Lower leg skin (tissue), 4 donors: ENCODE measurements around the gene MRPL57. TPM values are rescaled to one million over a fixed set of nuclear protein-coding genes. Genes with fewer than 3 reads are reported as not detected.
"Not testable (repeated sequence)": the region's sequence is repeated elsewhere in the genome, so short reads cannot be mapped to it uniquely, and the experiment has no call there.

Experiments used
- DNase-seq, 2 donors: peaks; one replicate each; pipeline ENCODE4 v3.0.0-alpha.2; 2019; ENCODE audit warnings: low spot score in 2 of 2
- H3K4me3 ChIP-seq: fragments of 200-600 bp; sonication (generic); 2 replicates; pipeline ENCODE4 v1.5.1; 2017; ENCODE audit warnings: mild to moderate bottlenecking, low read depth; ENCODE audit not compliant: poor library complexity, severe bottlenecking
- CTCF ChIP-seq, 3 donors: fragments of 450-650 bp; IDR thresholded peaks; one replicate each; pipeline ENCODE4 v1.5.1; 2016; ENCODE audit warnings: antibody characterized with exemption in 3 of 3, mild to moderate bottlenecking in 3 of 3, moderate library complexity in 2 of 3
- POLR2A ChIP-seq, 2 donors: fragments of 450-650 bp; IDR thresholded peaks; one replicate each; pipeline ENCODE4 v1.6.1; 2016 to 2017; ENCODE audit warnings: antibody characterized with exemption in 2 of 2, mild to moderate bottlenecking in 1 of 2, moderate library complexity in 1 of 2
- WGBS, 2 donors: methylation state at CpG; one replicate each; pipeline ENCODE4 v1.1.5; 2018; 5-methylcytosine and 5-hydroxymethylcytosine counted together
- intact Hi-C: fragments of 100-400 bp; cut with DNase I; formaldehyde crosslinking; loops from one replicate; pipeline ENCODE4 v1.15.0; 2023; ENCODE audit warnings: low total_unique reads
- total RNA-seq, 4 donors: library from RNA; depleted of rRNA; stranded (reverse); fragments of >200 nt; gene quantifications; one replicate each; pipeline ENCODE4 v1.1.0, GENCODE V29; 2016

MRPL57 gene
- total RNA-seq, 4 donors from 2014 or later = 27.2 to 42.1 (median 29.8) TPM

GRCh38 chr13:21202767-21203531, 26.5 kb downstream of the MRPL57 start:
- H3K4me3 ChIP-seq = no peak overlapping the region
- intact Hi-C loops = no loop called here
- 70 to 73% methylated on average over 3 of the region's 3 CpGs for WGBS, 2 donors
- TF ChIP-seq POLR2A (IDR thresholded peaks at IDR 0.05) (no peak), CTCF (IDR thresholded peaks at IDR 0.05) (no peak)
- DNase-seq = no peak

- DNase-seq = peak in 1 of 2 donors; percentile 72
- 83 to 94% methylated on average over 3 of the region's 3 CpGs for WGBS, 2 donors
- intact Hi-C loops = no loop called here
- no peak for TF ChIP-seq CTCF (IDR thresholded peaks at IDR 0.05)
- no peak for TF ChIP-seq POLR2A (IDR thresholded peaks at IDR 0.05)
- no peak overlapping the region for H3K4me3 ChIP-seq
Observed at GRCh38 chr13:21208652-21209154, 32.2 kb downstream of the MRPL57 start.

GRCh38 chr13:21212138-21212775, 35.8 kb downstream of the MRPL57 start:
- WGBS, 2 donors = 86 to 87% methylated on average over 7 of the region's 7 CpGs
- no peak for TF ChIP-seq POLR2A (IDR thresholded peaks at IDR 0.05)
- no peak for TF ChIP-seq CTCF (IDR thresholded peaks at IDR 0.05)
- peak in 1 of 2 donors; percentile 65 for DNase-seq
- H3K4me3 ChIP-seq = no peak overlapping the region
- intact Hi-C loops = no loop called here

- peak in 1 of 2 donors; percentile 6 for DNase-seq
- H3K4me3 ChIP-seq, intact Hi-C loops: not testable (repeated sequence)
- WGBS, 2 donors = 84 to 87% methylated on average over 6 of the region's 6 CpGs
Observed at GRCh38 chr13:21215419-21215818, 39.0 kb downstream of the MRPL57 start.

- intact Hi-C loops = no loop called here
- 24 to 33% methylated on average over 13 of the region's 13 CpGs for WGBS, 2 donors
- DNase-seq = no peak
- TF ChIP-seq POLR2A (IDR thresholded peaks at IDR 0.05) = no peak
- no peak for TF ChIP-seq CTCF (IDR thresholded peaks at IDR 0.05)
- no peak overlapping the region for H3K4me3 ChIP-seq
Observed at GRCh38 chr13:21216332-21216731, 39.9 kb downstream of the MRPL57 start.

GRCh38 chr13:21218351-21219035, 42.0 kb downstream of the MRPL57 start:
- no peak for TF ChIP-seq POLR2A (IDR thresholded peaks at IDR 0.05)
- TF ChIP-seq CTCF (IDR thresholded peaks at IDR 0.05) = no peak
- no peak for DNase-seq
- 57 to 60% methylated on average over 7 of the region's 7 CpGs for WGBS, 2 donors
- intact Hi-C loops = no loop called here
- H3K4me3 ChIP-seq = no peak overlapping the region
